KBM-7 (cell line): ENCODE measurements around the gene SLC25A39.
A peak's percentile ranks its signal among the peaks of the same experiment; 100 is the strongest.
"Not testable (repeated sequence)": the region's sequence is repeated elsewhere in the genome, so short reads cannot be mapped to it uniquely, and the experiment has no call there.

Source experiments
- DNase-seq: peaks from one replicate; pipeline ENCODE4 v3.0.0-alpha.2; 2015
- in situ Hi-C: fragments of 300-500 bp; cut with MboI; formaldehyde crosslinking; loops from 2 replicates; pipeline ENCODE4 v1.14.3; 2020; ENCODE audit warnings: low sequenced_read_pairs, low pct_unique_long_range_greater_than_20kb, mixed read lengths

The SLC25A39 gene

DNA sequence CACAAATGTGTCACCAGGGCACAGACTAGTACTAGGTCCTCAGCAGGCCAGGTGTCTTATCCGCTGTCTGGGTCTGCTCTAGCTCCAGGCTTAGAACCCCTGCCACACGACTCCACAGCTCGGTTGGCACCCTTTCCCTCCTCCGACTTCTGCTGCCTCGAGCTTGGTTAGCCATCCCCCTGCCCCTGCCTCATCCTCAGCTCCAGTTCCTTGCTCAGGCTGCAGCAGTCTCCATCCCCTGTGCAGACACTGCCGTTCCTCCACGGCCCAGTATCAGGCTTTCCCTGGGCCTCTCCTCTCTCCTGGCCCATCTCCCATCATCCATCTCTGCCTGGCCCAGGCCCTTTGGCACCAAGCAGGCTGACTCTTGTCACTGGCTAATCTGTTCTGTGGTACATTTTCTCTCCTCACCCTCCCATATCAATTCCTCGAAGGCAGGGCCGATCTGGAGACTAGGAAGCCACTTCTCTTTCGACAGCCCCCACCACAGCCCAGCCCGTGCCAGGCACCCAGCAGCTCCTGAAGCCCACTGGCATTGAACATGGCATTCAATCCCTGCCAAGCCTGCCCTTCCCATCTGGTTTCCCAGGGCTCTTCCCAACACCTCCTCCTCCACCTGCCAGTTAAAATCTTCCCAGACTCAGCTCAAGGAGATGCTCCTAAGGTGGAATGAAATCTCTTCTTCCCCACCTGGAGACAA is 19.0 kb upstream of the SLC25A39 start:
- in situ Hi-C loops, result no loop called here

DNA sequence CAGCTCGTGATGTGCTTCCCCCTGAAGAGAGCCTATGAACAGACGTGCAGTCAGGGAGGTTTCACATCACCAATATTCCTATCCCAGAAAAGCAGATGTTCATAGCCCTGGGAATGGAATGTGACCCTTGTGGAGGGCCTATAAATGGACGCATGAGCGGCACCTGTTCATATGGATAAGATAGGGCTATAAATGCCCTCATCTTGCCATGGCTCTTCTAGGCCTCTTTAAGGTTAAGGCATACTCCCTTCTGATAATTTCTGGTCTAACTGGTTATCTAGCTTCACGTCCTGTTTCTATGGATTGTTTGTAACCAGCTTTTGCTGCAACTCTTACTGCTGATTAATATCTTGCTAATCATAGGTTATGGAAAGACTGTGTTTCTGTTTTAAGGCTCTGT is 15.9 kb upstream of the SLC25A39 start:
- DNase-seq, in situ Hi-C loops: not testable (repeated sequence)

More for the DNA sequence above, 19.0 kb upstream of the SLC25A39 start:
- DNase-seq, result no peak

- no peak for DNase-seq
- in situ Hi-C loops, result no loop called here
These were observed 14.1 kb upstream of the SLC25A39 start for GRCh38 chr17:44338702-44339101.

DNA sequence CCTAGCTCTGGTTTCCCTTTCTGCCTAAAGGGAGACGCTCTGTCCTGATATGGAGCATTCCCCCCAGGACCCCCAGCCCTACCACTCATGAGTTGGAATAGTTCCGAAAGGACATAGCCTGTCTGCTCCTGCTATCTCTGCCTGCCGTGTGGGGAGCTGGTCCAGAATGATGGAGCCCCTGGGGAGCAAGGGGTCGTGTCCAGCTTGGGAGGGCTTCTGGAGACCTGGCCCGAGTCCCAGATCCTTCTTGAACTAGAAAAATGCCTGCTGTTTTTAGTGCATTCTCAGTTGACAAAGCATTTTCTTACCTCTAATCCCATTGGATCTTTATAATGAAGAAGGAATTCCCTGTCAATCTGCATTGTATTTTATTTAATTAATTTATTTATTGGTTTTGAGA is 11.3 kb upstream of the SLC25A39 start:
- DNase-seq, result no peak
- in situ Hi-C loops, result no loop called here

DNA sequence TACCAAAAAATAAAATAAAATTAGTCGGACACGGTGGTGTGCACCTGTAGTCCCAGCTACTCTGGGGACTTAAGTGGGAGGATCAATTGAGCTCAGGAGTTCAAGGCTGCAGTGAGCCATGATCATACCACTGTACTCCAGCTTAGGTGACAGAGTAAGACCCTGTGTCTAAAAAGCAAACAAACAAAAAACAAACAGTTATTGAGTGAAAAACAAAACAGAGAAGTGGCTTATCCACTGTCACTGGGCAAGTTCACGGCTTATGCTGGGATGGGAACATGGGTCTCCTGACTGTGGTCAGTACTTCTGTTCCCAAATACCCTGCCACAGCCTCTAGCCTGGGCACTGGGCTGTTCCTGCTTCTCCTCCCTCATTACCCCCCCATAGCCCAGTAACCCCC is 10.9 kb upstream of the SLC25A39 start:
- DNase-seq, result no peak
- in situ Hi-C loops, result no loop called here

DNA sequence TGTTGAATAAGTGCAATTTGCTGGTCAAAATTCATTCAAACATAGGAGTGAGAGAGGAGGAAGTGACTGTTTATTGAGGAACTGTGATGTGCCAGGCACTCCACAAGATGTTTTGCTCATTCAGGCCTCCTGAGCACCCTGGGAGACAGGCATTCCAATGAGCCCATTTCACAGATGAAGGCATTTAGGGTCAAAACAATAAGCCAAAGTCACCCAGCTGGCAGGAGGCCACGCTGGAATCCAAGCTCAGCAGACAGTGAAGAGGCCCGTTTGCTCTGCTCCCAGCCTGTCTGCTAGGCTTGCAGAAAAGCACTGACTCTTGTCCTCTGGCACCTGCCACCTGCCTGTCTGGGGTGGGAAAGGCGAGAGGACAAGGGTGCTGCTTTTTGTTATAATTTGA is 10.1 kb upstream of the SLC25A39 start:
- no peak for DNase-seq
- in situ Hi-C loops, result no loop called here

- no peak for DNase-seq
- in situ Hi-C loops, result no loop called here
These were observed 9.7 kb upstream of the SLC25A39 start for GRCh38 chr17:44334315-44334714.

GRCh38 chr17:44333371-44333770 is 8.7 kb upstream of the SLC25A39 start:
- DNase-seq, result no peak
- in situ Hi-C loops, result no loop called here

- in situ Hi-C loops, result no loop called here
These were observed 6.7 kb upstream of the SLC25A39 start for GRCh38 chr17:44331249-44331760.

GRCh38 chr17:44330263-44330662 is 5.6 kb upstream of the SLC25A39 start:
- DNase-seq, in situ Hi-C loops: not testable (repeated sequence)

More at GRCh38 chr17:44331249-44331760, 6.7 kb upstream of the SLC25A39 start:
- DNase-seq, result peak; percentile 83

DNA sequence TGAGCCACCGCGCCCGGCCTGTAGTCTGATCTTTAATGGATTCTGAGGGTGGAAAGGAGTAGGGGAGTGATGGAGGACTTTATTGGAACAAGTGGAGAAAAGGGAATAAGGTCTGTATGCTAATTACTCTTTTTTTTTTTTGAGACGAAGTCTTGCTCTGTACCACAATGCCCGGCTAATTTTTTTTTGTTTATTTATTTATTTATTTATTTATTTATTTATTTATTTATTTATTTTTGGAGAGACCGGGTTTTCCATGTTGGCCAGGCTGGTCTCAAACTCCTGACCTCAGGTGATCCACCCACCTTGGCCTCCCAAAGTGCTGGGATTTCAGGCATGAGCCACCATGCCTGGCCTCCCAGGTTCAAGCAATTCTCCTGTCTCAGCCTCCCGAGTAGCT is 4.9 kb upstream of the SLC25A39 start:
- in situ Hi-C loops, result loop anchor here (10.0 kb wide), 1 partner anchor 115 kb away; the partner anchor contains the start of gene UBTF

DNA sequence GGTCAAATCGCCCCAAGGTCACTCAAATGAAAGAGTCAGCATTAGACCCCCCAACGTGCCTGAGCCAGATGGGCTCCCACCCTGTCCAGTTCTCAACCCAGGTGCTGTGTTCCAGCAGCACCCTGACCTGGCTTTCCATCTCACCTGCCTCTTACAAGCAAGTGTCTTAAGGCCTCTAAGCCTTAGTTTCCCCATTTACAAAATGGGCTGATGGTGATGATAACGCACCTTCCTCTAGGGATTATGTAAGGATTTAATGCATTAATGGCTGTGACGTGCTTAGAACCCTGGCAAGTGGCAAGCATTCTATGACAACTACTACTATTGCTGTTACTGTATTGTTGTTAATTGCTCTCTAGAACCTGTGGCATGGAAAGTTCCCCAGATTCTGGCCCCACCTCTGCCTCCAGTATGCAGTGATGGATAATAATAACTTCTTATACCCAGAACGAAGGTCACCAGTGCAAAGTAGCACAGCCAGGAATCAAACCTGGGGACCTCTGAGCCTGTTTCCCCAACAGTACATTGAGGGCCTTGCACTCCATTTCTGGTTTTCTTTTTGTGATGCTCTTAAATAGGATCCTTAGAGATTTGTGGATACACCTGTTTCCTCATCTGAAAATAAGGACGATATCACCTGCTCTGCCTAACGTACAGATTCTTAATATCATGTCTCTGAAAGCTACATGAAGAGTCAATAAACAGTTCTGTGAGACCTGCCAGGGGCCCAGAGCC is 3.3 kb upstream of the SLC25A39 start:
- in situ Hi-C loops, result loop anchor here (10.0 kb wide), 1 partner anchor 113 kb away; the partner anchor contains the start of gene UBTF

More for the DNA sequence above, 4.9 kb upstream of the SLC25A39 start:
- DNase-seq, result not testable (repeated sequence)

GRCh38 chr17:44326861-44327444 is 2.3 kb upstream of the SLC25A39 start:
- in situ Hi-C loops, result loop anchor here (10.0 kb wide), 1 partner anchor 112 kb away; the partner anchor contains the start of gene UBTF
- DNase-seq, result peak; percentile 95

More for the DNA sequence above, 3.3 kb upstream of the SLC25A39 start:
- DNase-seq, result no peak

GRCh38 chr17:44324092-44324570 is 492 bp downstream of the SLC25A39 start:
- in situ Hi-C loops, result loop anchor here (10.0 kb wide), 1 partner anchor 109 kb away; the partner anchor contains the start of gene UBTF
- no peak for DNase-seq

DNA sequence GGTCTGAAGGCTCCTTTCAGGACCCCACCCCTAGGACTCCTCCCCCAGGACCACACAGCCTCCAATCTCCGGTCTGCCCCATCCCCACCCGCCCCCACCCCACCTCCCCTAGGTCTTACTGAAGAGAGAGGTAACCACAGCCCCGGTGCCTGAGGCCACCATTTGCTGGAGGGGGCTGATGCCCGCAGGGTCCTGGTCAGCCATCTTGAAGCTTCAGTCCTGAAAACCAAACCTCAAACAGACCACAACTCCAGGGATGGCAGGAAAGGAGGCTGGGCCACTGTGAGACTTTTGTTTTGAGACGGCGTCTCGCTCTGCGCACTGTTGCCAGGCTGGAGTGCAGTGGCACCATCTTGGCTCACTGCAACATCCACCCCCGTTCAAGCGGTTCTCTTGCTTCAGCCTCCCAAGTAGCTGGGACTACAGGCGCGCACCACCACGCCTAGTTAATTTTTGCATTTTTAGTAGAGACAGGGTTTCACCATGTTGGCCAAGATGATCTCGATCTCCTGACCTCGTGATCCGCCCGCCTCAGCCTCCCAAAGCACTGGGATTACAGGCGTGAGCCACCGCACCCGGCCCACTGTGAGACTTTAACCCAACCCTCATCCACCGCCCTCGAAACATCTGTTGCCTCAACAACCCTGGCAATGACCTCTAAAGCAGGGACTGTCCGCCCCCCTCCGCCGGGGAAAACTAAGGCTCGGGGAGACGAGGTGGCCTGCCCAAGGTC is 1.1 kb downstream of the SLC25A39 start:
- no peak for DNase-seq
- in situ Hi-C loops, result loop anchor here (10.0 kb wide), 1 partner anchor 109 kb away; the partner anchor contains the start of gene UBTF

- in situ Hi-C loops, result loop anchor here (10.0 kb wide), 1 partner anchor 108 kb away; the partner anchor contains the start of gene UBTF
- DNase-seq, result no peak
These were observed 2.3 kb downstream of the SLC25A39 start for GRCh38 chr17:44322236-44322895.

- in situ Hi-C loops, result loop anchor here (10.0 kb wide), 1 partner anchor 107 kb away; the partner anchor contains the start of gene UBTF
- DNase-seq, result no peak
These were observed 3.1 kb downstream of the SLC25A39 start for GRCh38 chr17:44321246-44322120.
